NB4 (cell line): ENCODE data around the gene SPATA6L.

ENCODE experiments used
- DNase-seq: peaks from one replicate; pipeline ENCODE4 v3.0.0; 2010; ENCODE audit warnings: low read depth
- H3K4me3 ChIP-seq: one replicate; pipeline ENCODE4 v1.5.1; 2011; ENCODE audit warnings: mild to moderate bottlenecking, low read depth, low read length, moderate library complexity
- MYC ChIP-seq: IDR thresholded peaks from 2 replicates; pipeline ENCODE4 v1.6.1; 2011; ENCODE audit warnings: low read depth, low read length
- POLR2A ChIP-seq: IDR thresholded peaks from 2 replicates; pipeline ENCODE4 v1.6.1; 2011; ENCODE audit warnings: mild to moderate bottlenecking; ENCODE audit not compliant: insufficient read length; ENCODE audit errors: extremely low read depth
- TF ChIP-seq, protein P1 (sequence below): IDR thresholded peaks from 2 replicates; pipeline ENCODE4 v1.6.1; 2011; ENCODE audit warnings: low read depth, low read length
- TF ChIP-seq, protein P2 (sequence below): IDR thresholded peaks from one replicate; pipeline ENCODE4 v1.5.1; 2012; ENCODE audit warnings: low read depth, low read length

Gene SPATA6L

DNA sequence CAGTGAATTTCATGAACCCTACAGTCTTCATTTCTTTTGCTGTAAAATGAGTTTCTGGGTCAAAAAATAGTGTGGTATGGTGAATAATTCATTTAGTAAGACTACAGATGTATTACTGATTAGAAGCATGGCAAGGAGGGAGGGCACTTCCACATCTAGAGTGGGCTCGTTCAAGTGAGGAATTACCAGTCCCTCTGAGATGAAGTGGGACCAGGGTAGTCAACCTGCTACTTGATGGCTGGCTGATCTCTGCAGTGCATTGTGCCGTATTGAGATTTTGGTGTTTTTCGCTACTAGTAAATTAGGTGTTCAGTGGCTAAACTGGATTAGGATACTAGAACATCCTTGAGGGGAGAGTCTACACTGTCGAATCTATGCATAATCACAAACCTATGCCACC is 23.9 kb upstream of the SPATA6L start:
- no peak for DNase-seq
- no peak overlapping the region for H3K4me3 ChIP-seq
- TF ChIP-seq MYC: no peak

DNA sequence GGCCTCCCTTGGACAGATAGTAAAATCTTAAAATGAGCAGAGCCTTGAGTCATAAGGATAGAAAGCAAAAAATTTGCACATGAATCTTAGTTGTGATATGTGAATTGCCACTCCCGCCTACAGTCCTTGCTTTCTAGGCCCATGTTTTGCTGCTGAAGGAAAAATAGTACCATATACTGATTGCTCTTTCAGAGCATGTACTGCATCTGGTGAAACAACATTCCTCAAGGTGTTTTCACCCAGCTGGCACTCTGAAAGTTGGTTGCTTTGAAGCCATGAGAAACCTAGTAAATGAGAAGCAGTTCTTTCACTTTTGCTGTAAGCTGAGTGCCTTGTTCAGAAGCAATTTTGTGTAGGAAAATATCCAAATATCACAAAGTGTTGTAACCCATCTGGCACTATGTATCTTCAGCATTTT is 23.4 kb upstream of the SPATA6L start:
- DNase-seq: no peak
- TF ChIP-seq POLR2A (no peak), MYC (no peak)
- TF ChIP-seq, protein P1, sequence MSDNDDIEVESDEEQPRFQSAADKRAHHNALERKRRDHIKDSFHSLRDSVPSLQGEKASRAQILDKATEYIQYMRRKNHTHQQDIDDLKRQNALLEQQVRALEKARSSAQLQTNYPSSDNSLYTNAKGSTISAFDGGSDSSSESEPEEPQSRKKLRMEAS: no peak
- TF ChIP-seq, protein P2, sequence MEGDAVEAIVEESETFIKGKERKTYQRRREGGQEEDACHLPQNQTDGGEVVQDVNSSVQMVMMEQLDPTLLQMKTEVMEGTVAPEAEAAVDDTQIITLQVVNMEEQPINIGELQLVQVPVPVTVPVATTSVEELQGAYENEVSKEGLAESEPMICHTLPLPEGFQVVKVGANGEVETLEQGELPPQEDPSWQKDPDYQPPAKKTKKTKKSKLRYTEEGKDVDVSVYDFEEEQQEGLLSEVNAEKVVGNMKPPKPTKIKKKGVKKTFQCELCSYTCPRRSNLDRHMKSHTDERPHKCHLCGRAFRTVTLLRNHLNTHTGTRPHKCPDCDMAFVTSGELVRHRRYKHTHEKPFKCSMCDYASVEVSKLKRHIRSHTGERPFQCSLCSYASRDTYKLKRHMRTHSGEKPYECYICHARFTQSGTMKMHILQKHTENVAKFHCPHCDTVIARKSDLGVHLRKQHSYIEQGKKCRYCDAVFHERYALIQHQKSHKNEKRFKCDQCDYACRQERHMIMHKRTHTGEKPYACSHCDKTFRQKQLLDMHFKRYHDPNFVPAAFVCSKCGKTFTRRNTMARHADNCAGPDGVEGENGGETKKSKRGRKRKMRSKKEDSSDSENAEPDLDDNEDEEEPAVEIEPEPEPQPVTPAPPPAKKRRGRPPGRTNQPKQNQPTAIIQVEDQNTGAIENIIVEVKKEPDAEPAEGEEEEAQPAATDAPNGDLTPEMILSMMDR: no peak

DNA sequence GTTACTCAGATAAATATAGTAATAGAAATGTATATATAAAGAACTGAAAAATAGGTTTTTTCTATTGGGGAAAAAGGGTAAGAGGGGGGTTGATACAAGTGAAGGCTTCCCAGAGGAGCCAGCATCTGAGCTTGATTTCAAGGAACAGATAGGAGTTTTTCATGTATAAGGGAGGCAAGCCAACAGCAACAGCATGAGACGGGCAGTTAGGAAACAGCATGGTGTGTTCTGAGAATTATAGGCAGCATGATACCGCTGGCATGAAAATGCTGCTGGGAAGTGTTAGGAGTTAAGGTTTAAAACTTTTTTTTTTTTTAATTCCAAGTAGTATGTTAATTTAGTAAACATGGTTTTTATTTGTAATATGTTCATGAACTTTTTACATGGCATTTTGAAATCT is 22.7 kb upstream of the SPATA6L start:
- TF ChIP-seq MYC: no peak
- TF ChIP-seq, protein P1: no peak
- TF ChIP-seq POLR2A: no peak
- TF ChIP-seq, protein P2: no peak
- no peak for DNase-seq
- H3K4me3 ChIP-seq: no peak overlapping the region

More for the DNA sequence above, 23.4 kb upstream of the SPATA6L start:
- no peak overlapping the region for H3K4me3 ChIP-seq

DNA sequence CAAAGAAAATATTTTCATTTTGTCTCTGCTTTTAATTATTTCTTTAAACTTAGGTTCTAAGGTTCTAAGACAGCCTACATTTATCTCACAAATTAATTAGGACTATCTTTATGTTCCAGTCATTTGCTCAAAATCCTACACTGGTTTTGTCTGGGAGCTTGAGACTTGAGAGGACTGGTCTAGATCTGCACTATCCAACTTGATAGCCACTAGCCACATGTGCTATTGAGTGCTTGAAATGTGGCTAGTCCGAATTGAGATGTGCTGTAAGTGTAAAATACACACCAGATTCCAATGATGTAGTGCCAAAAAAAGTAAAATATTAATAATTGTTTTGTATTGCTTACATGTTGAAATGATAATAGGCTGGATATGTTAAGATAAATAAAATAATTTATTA is 20.3 kb upstream of the SPATA6L start:
- no peak for DNase-seq
- H3K4me3 ChIP-seq: no peak overlapping the region
- TF ChIP-seq, protein P2: no peak
- TF ChIP-seq MYC (no peak), POLR2A (no peak)

DNA sequence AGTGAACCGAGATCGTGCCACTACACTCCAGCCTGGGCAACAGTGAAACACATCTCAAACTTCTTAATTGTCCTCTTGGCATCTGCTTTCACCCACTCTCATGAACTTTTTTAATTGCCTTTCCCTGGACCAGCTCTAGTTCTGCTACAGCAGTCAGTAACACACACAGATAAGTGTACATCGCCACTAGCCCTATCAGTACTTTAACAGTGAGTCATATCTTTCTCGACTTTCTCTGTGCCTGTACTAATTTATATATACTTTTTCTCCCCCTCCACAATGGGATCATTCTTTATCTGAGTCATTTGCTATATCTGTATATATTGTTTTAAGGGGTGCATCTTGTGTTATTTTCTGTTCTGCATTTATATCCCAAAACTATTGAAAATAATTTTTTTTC is 19.8 kb upstream of the SPATA6L start:
- DNase-seq: no peak
- TF ChIP-seq POLR2A: no peak
- TF ChIP-seq, protein P2: no peak
- no peak for TF ChIP-seq MYC
- TF ChIP-seq, protein P1: no peak
- H3K4me3 ChIP-seq: no peak overlapping the region

DNA sequence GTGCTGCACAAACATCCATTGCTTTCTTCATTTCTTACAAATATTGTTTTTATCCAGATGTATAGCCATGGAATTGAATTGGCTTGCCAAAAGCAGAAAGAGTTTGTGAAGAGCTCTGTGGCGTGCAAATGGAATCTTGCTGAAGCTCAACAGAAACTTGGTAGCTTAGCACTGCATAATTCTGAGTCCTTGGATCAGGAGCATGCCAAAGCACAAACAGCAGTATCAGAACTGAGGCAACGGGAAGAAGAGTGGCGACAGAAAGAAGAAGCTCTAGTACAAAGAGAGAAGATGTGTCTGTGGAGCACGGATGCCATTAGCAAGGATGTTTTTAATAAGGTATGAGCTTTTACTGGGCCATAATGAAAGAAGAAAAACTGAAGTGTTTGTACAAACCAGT is 18.5 kb upstream of the SPATA6L start:
- no peak overlapping the region for H3K4me3 ChIP-seq
- TF ChIP-seq, protein P1: no peak
- TF ChIP-seq MYC (no peak), POLR2A (no peak)
- TF ChIP-seq, protein P2: no peak
- no peak for DNase-seq

DNA sequence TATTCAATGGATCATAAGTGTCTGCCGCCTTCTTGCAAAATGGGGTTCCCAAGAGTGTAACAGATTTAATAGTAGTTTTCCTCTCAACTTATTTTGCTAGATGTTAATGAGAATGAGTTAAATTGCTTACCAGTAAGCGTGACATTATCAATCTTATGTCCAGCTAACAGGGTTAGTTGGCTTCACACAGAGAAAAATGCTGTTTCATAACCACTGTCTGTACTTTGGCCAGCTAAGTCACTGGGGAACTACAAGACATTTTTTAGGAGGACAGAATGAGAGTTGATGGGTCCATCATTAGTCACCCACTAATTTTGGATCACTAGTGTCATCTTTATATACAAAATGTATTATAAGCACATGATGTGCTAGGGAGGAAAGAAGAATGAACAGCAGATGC is 14.5 kb upstream of the SPATA6L start:
- TF ChIP-seq, protein P1: no peak
- TF ChIP-seq, protein P2: no peak
- TF ChIP-seq POLR2A: no peak
- no peak for TF ChIP-seq MYC
- peak; percentile 65 for DNase-seq

More for the DNA sequence above, 14.5 kb upstream of the SPATA6L start:
- H3K4me3 ChIP-seq: peak overlapping the region; percentile 80
